Upper lobe of left lung (tissue), 4 donors: Measurements from ENCODE around the gene SLC25A43.
"Not testable (repeated sequence)": the region's sequence is repeated elsewhere in the genome, so short reads cannot be mapped to it uniquely, and the experiment has no call there.

ENCODE experiments used
- EP300 ChIP-seq, 4 donors: sonication (generic); formaldehyde crosslinking; IDR thresholded peaks; one replicate each; pipeline ENCODE4 v1.5.1; 2017; ENCODE audit warnings: antibody characterized with exemption in 4 of 4, control low read depth in 2 of 4
- POLR2A ChIP-seq, 4 donors: fragments of 450-650 bp; IDR thresholded peaks; one replicate each; pipeline ENCODE4 v1.5.1; 2016 to 2017; ENCODE audit warnings: antibody characterized with exemption in 4 of 4, mild to moderate bottlenecking in 2 of 4
- POLR2AphosphoS5 ChIP-seq, 2 donors: sonication (generic); formaldehyde crosslinking; IDR thresholded peaks; one replicate each; pipeline ENCODE4 v1.5.1; 2017; ENCODE audit warnings: antibody characterized with exemption in 2 of 2

DNA sequence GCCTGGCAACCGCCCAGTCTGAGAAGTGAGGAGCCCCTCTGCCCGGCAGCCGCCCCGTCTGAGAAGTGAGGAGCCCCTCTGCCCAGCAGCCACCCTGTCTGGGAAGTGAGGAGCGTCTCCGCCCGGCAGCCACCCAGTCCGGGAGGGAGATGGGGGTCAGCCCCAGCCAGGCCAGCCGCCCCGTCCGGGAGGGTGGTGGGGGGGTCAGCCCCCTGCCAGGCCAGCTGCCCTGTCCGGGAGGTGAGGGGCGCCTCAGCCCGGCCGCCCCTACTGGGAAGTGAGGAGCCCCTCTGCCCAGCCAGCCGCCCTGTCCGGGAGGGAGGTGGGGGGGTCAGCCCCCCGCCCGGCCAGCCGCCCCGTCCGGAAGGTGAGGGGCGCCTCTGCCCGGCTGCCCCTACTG lies 37.1 kb upstream of the SLC25A43 start:
- not testable (repeated sequence) for TF ChIP-seq POLR2AphosphoS5, POLR2A, EP300 (IDR thresholded peaks at IDR 0.05)
